GM19023 (cell line): ENCODE measurements around the gene LOXL4.

ENCODE experiments used
- ATAC-seq: cut with Tn5 transposase; IDR thresholded peaks from one replicate; pipeline ENCODE4 v1.9.1; 2021; ENCODE audit warnings: mild to moderate bottlenecking, moderate library complexity; ENCODE audit not compliant: unreplicated experiment

Gene LOXL4

DNA sequence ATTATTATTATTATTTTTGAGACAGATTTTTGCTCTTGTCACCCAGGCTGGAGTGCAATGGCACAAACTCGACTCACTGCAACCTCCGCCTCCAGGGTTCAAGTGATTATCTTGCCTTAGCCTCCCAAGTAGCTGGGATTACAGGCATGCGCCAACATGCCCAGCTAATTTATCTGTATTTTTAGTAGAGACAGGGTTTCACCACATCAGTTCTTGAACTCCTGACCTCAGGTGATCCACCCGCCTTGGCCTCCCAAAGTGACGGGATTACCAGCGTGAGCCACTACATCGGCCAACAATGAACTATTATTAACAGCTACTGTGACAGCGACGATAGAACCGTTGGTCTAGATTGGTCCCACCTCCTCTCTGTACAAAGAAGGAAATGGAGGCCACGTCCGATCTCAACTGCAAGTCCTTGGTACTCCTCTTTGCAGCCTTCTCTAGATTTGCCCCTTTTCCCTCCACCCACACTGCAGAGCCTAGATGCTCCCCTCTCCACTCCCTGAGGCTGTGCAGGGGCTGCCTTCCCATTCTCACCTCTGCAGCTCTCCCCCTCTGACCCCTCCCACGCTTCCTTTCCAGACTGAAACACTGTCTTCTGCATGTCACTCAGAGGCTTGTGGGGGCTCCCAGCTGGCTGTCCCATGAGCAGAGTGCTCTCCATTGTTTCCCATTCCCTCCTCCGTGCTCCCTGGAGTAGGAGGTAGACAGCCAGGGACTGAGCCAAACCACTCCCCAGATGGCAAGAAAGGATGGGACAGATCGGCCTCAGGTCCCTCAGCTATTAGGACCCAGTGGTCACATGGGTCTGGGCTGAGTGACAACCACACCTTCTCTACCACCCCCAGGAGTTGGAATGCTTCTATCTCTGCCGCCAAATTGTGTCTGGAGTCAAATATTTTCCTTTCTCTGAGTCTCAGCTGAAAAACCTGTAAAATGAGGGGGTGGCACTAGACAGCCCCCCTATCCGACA lies 2.3 kb downstream of the LOXL4 start:
- no peak for ATAC-seq

GRCh38 chr10:98264378-98265065 lies 3.5 kb downstream of the LOXL4 start:
- no peak for ATAC-seq

DNA sequence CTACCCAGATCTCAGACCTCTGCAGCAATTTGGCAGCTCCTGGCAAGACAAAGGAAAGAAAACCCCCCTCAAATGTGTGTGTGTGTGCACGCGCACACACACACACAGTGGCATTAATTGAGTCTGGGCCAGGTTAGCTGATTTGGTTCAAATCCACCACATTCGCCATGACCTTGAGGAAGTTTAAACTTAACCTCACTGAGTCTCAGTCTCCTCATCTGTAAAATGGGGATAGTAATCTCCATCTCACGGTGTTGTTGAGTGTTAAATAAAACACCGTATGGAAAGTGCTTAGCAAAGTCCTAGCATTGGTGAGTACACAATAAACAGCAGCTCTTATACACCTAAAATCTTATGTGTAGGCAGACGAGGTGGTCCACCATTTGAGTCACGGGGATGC lies 4.9 kb downstream of the LOXL4 start:
- ATAC-seq, result no peak

- ATAC-seq, result no peak
Observed at GRCh38 chr10:98262571-98262970, 5.4 kb downstream of the LOXL4 start.

DNA sequence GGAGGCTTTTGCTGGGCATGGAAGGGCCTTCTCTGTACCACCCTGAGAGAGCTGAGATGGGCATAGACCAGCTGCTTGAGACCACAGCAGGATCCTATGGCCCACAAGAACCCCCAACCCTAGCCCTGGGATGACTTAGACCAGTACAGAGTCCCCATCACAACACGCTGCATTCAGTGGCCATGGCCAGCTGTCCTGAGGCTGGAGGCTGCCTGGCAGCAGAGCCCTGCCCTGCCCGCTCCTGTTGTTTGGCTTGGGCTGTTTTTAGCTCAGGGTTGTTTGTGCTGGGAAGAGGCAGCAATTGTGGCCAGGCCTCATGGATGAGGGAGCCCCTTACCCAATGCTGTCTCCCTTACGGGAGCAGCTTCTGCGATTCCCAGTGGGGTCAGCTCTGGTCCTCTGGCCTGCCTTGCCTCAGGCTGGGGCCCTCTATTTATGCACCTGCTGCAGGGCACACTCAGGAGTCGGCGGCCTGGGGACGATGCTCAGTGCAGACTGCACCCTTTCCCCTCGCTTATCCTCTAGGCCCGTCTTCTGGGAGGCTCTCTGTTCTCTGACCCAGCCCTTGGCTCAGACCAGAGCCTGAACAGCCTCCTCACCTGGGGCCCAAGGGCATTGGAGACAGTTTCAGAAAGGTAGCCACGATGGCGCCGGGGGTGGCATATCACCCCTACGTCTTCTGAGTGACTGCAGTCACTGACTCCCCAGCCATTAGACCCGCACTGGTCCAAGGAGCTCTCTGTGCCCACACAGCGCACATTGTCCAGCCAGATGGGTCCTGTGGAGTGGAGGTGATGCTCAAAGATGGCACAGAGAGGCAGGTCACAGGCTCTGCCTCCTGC lies 6.3 kb downstream of the LOXL4 start:
- no peak for ATAC-seq

GRCh38 chr10:98260752-98261151 lies 7.2 kb downstream of the LOXL4 start:
- ATAC-seq, result no peak

GRCh38 chr10:98260350-98260749 lies 7.6 kb downstream of the LOXL4 start:
- no peak for ATAC-seq

DNA sequence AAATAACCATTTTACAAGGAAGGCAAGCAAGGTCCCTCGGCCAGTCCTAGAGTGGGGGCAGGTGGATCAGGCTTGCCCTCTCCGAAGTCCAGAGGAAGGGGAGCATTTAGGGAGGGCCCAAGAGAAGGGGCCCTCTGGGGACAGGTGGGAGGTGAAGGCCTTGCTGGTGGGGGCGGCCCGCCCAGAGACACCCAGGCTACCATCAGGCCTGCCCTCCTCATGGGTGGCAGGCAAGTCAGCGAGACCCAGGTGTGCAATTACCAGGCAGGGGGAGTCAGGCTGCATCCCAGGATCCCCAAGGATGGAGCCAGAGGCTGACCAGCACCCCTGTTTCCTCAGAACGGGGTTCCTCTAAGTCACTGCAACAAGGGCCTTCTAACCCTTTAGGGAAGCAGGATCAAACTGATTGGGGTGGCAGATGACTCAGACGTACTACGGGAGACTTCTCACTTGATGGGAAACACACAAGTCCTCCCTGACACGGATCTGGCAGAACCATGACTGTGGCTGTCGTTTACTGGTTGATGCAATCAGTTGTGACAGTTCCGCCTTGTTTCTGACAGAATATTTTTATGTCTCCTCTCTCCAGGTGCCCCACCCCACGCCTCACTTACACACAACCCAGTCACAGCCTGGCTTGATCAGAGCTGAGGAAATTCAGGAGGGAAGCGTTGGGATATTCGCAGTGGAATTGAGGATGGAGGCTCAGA lies 8.2 kb downstream of the LOXL4 start:
- ATAC-seq, result no peak

DNA sequence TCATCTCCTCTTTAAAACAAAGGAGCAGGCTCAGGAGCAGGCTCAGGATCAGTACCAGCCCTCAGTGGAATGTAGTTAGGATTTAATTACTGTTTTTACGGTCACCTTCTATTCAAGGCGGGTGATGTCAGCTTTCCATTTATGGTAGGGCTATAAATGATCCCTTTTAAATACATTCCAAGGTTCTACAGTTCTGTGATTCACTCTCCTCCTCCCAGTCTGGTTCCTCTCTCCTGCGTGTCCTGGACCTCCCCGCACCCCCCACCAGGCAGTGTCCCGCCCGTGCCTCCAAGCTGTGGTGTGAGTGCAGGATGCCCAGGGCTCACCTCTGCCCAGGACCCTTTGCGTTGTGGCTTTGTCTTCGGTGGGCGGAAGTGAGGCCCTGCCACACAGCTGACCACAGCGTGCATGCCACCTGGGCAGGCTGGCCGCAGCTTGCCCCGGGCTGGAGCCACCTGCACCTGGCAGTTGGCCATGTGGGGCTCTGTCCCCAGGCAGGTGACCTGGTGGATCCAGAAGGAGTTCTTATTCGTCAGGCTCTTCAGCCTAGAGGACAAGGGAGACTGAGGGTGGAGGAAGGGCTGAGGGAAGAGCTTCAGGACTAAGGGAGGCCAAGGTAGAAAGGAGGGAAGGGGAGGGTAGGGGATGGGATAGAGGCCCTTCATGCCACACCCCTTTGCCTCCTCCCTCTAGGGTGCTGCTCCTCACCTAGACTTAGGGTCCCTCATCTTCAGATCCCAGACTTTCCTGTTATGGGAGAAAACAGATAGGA lies 9.1 kb downstream of the LOXL4 start:
- ATAC-seq, result no peak

DNA sequence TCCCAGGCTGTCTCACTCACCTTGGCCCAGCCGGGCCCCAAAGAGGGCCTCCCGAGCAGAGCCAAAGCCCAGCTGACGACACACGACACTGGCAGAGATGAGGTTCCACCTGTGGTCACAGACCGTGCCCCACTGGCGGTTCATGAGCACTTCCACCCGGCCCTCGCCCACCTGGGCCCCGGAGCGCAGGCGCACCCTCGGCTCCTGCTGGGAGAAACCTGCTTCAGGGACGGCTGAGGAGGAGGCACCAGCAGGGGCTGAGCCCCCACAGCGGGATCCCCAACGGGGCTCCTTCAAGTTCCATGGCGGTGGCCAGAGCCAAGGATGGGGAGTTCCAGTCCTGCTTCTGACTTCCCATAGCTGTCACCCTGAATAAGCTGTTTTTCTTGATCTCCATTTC lies 10.0 kb downstream of the LOXL4 start:
- no peak for ATAC-seq

DNA sequence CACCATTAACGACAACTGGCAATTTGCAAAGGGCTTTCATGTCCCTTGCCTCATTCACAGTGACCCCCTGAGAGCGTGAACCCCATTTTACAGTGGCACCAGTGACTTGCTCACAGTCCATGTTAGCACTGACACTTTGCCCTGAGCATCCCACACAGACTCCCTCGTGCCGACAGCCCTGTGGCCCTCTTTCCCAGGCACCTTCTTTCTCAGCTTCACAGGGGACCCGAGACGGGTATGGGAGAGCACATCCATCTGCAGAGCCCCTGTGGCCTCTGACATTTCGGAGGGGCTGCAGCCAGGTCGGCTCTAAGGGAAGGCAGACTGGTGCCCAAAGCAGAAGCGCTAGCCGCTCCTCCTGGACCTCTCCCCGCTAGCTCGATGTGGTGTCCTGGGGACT lies 10.8 kb downstream of the LOXL4 start:
- no peak for ATAC-seq

DNA sequence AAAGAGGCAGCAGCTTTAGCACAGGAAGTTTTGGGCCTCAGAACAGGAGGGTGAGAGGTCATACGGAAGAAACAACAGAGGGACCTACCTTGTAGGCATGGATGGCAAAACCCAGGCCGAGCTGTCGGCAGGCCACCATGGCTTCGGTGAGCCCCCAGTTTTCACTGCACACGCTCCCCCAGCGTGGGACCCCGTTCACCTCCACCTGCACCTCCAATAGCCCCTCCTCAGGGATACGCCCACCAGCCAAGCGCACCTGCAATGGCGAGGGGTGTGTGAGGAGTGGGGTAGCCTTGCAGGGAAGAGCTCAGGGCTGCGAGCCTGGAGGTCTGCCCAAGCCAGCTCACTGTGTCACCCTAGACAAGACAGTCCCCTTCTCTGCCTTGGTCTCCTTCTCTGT lies 11.3 kb downstream of the LOXL4 start:
- no peak for ATAC-seq

- ATAC-seq, result no peak
Observed at GRCh38 chr10:98255146-98255877, 12.7 kb downstream of the LOXL4 start.

- ATAC-seq, result no peak
Observed at GRCh38 chr10:98254234-98254974, 13.6 kb downstream of the LOXL4 start.

DNA sequence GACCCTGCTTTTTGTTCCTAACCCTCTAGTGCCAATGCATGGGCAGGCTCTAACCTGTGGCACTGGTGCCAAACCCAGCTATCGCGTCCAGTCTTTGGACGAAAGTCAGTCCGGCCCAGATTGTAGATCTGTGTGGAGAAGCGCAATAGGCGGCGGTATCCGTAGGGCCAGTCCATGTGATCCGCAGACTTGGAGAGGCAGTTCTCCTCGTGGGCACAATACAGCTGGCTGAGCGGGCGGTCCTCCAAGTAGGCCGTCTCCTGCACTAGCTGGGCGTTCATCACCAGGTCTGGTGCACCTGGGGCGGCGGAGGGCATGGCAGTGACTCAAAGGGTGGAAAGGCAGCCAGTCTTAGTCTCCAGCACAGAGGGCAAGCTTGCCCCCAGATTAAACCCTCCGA lies 14.5 kb downstream of the LOXL4 start:
- ATAC-seq, result no peak

GRCh38 chr10:98252464-98252863 lies 15.5 kb downstream of the LOXL4 start:
- no peak for ATAC-seq

DNA sequence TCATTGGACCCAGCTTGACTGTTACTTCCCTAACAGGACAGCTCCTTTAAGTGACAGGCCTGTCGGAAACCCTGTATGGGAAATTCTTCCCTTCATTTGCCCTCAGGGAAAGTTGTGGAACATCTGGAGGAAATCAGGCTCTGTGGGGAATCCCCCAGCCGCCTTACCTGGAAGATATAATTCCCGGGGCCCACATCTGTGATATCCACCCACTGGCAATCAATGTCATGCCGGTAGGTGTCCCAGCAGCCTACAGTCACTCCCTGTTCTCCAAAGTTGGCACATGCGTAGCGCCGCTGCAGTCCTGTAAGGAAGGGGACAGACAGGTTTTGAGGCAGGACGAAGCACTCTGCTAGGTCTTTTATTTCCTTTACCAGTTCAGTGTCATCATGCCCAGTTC lies 16.6 kb downstream of the LOXL4 start:
- no peak for ATAC-seq

DNA sequence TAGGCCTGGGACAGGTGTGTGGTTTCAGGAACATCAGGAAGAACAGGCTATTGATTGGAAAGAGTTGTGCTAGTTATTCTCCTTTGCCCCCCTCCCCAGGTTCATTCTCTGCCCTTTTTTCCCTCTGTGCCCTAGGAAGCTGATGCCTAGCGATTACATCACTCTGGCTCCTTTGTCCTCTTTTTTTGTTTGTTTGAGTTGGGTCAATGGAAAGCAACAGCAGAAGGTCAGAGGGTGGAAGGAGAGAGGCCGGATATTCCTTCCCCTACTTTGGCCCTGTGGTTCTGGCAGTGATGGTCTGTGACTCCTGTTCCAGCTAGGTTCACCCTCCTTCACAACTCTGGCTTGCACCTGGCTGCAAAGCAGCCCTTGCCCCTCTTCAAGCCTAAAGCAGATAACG lies 18.9 kb downstream of the LOXL4 start:
- no peak for ATAC-seq

GRCh38 chr10:98248018-98248417 lies 20.0 kb downstream of the LOXL4 start:
- ATAC-seq, result no peak
